ENCODE data around the gene PARN.

- TF ChIP-seq TOX (CRISPR knock-in tag; IDR thresholded peaks at IDR 0.05; ENCODE audit: borderline replicate concordance) (no peak), PATZ1 (CRISPR knock-in tag; IDR thresholded peaks at IDR 0.05; ENCODE audit: borderline replicate concordance) (no peak), ZC3H10 (CRISPR knock-in tag; IDR thresholded peaks at IDR 0.05) (no peak), TCF4 (CRISPR knock-in tag; IDR thresholded peaks at IDR 0.05; ENCODE audit: borderline replicate concordance) (no peak), CREB5 (CRISPR knock-in tag; IDR thresholded peaks at IDR 0.05; ENCODE audit: low read depth) (no peak), RARB (CRISPR knock-in tag; IDR thresholded peaks at IDR 0.05) (no peak)
Measured at GRCh38 chr16:14525596-14525995, 104.5 kb downstream of the PARN start.

Measured in SK-N-SH treated with all-trans-retinoic acid at 6 μM for 48 hours (cell line).